HG03469 (cell line): ENCODE measurements around the gene CREBZF.
A peak's percentile ranks its signal among the peaks of the same experiment; 100 is the strongest.
"Not testable (repeated sequence)": the region's sequence is repeated elsewhere in the genome, so short reads cannot be mapped to it uniquely, and the experiment has no call there.

Experiments
- ATAC-seq: cut with Tn5 transposase; IDR thresholded peaks from one replicate; pipeline ENCODE4 v1.9.1; 2021; ENCODE audit warnings: mild to moderate bottlenecking, moderate library complexity, moderate number of reproducible peaks; ENCODE audit not compliant: unreplicated experiment

Gene CREBZF

GRCh38 chr11:85672105-85672902 is 7.4 kb upstream of the CREBZF start:
- ATAC-seq, result no peak

DNA sequence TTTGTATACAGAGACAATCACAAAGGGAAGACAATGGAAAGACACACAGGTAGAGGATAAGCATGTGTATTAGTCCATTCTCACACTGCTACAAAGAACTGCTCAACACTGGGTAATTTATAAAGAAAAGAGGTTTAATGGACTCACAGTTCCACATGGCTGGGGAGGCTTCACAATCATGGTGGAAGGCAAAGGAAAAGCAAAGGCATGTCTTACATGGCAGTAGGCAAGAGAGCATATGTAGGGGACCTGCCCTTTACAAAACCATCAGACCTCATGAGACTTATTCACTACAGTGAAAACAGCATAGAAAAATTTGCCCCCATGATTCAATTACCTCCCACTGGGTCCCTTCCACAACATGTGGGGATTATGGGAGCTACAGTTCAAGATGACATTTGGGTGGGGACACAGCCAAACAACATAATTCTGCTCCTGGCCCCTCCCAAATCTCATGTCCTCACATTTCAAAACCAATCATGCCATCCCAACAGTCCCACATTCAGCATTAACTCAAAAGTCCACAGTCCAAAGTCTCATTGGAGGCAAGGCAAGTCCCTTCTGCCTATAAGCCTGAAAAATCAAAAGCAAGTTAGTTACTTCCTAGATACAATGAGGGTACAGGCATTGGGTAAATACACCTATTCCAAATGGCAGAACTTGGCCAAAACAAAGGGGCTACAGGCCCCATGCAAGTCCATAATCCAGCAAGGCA is 6.2 kb upstream of the CREBZF start:
- not testable (repeated sequence) for ATAC-seq

GRCh38 chr11:85668157-85668556 is 3.2 kb upstream of the CREBZF start:
- ATAC-seq, result no peak

DNA sequence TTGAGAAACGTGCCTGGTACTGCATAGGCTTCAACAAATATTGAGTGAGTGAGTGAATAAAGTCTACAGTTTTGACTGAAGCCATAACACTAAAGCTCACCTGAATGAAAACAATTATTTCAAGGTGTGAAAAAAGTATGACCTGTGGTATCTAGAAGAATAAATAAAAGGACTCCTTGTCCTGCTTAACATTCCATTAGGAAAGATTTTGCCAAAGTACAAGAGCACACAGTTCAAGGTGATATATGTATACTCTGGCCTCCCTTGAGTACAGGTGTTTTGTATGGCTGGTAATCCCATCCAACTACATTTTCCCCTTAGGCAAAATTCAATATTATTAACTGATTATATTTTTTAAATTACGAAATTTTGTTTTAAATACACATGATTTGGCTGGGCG is 1.8 kb upstream of the CREBZF start:
- ATAC-seq, result no peak

DNA sequence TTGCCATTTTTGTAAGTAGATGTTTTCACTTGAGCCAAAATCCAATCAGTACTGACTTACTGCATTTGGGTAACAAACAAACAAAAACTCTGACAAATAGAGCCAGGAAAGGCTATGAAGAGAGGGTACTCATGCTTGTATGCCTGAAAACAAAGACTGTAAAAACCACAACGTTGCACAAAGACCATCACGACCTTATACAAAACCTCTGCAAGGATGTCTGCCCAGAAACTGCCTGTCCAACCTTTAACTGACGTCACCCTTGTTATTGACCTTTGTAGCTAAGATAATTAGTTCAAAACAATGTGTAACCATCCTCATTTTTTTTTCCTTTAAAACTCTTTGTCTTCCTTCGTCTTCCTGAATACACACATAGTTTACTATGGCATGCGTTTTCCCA is 804 bp upstream of the CREBZF start:
- no peak for ATAC-seq

DNA sequence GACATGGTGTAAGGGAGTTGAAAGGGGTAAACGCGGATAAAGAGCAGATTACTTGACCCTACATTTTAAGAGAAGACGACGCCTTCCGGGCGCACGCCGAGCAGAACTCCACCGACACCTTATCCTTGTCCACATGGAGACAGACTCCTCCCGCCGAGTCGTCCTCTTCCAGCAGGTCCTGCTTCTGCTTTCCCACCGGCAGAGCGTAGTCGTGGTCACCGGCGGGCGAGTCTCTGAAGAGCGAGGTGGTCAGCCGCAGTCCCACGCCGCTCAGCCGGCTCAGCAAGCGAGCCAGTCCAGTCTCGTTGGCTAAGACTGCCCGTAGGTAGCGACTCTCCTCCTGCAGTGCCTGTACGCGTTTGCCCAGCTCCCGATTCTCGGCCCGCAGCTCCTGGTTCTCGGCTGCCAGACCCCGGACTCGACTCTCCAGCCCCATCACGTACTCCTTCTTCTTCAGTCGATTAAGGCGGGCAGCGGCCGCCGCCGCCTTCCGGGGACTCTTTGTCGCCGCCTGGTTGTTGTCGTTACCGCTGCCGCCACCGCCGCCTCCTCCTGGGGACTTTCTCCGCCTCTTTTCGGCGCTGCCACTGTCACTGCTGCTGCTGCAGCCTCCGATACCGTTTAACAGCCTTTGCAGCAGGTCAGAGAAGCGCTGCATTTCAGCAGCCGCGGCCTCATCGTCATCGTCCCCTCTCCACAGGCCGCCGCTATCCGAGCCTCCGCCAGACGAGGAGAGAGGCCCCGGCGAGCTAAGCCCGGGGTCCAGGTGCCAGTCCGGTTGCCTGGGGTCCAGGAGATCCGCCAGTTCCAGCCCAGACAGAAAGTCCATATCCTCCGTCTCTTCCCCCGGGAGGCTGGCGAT is 945 bp downstream of the CREBZF start:
- ATAC-seq, result peak; percentile 49

DNA sequence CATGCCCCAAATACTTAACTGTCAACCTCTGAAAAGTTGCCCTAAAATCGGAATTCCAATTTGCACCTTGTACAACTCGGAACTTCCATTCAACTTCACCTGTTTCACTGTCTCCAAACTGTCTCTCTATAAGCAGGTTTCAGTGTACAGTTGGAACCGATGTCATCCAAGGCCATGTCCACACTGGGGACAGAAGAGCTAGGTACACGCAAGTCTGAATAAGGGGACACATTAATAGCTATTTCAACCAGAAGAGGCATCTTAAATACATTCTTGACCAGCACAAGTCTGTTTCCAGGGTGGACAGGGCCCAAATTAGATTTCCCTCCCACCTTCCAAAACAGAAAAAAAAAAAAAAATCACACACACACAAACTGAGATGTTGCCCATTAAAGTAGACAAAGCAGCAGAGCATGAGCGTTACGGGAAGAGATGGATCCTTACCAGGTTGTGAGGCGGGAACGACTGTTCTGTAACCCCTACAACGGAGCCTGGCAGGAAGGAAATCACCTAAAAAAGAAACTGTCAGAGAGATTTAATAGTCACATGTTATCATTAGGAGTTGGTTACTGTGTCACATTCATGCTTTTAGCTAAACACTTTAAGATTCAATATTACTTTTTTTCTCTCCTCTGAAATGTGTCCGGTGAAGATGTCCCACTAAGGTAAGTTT is 1.7 kb downstream of the CREBZF start:
- ATAC-seq, result no peak

GRCh38 chr11:85661972-85662664 is 2.8 kb downstream of the CREBZF start:
- no peak for ATAC-seq

DNA sequence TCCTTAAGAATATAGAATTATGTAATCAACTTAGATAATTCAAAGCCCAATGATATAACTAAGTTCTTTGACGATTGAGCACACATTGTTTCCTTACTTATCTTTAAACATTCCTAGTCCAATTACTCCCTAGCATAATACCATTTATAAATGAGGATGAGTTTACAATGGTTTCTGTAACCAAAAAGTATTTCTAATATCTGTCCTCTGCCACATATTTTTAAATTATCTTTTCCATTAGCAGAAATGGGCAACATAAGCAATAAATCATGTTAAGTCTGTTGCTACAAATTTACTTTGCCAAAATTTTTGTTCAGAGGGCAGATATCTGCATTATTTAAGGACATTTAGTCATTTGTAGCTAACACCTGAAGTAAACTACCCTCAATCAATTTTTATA is 6.7 kb downstream of the CREBZF start:
- ATAC-seq, result no peak

DNA sequence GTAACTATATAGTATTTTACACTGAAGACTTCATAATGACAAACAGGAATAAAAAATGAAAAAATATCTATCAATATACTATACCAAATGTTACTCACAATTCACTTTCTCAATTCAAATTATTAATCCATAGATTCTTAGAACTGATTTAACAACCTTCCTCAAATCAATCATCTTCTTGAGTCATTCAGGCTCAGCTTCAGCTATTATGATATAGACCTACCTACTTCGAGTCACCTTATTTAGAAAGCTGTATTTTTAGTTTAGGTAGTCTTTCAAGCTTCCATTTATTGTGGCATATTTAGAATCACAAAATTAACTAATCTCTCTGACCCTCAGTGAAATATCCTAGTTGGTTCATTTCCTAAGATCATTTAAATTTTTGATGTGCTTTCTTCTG is 8.2 kb downstream of the CREBZF start:
- no peak for ATAC-seq

DNA sequence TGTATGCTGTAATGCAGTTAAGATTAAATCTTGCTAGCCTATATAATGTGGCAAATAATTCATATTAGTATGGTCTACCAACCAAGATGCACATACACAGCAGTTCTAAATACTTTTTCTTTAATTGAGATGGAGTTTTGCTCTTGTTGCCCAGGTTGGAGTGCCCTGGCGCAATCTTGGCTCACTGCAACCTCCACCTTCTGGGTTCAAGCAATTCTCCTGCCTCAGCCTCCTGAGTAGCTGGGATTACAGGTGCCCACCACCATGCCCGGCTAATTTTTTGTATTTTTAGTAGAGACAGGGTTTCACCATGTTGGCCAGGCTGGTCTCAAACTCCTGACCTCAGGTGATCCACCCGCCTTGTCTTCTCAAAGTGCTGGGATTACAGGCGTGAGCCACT is 10.6 kb downstream of the CREBZF start:
- not testable (repeated sequence) for ATAC-seq

DNA sequence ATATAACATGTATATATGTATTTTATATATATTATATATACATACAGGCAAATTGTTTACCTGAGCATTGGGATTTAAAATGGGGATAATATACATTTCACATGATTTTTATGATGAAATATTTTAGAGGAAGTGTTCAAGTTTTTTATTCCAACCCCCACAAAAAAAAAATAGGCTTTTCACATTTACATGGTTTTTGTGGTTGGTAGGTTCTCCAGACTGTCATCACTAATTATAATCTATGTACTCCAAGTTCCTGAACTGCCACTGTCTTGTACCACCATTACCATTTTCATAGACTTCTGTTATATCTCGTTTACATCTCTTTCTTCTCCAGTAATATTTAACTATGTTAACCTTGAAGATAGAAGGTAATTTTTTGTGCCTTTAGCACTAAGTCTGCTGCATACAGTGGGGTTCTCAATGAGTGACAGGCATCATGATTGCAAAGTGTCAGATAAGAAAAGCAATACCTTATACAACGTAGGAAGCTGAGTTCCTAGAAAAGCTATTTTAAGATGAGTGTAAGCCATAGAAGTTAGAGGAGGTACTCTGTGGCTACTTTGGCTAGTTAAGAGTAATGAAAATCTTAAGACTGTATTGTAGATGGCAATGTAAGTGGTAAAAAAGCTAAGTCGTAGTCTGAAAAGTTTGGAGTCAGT is 12.0 kb downstream of the CREBZF start:
- ATAC-seq, result no peak

DNA sequence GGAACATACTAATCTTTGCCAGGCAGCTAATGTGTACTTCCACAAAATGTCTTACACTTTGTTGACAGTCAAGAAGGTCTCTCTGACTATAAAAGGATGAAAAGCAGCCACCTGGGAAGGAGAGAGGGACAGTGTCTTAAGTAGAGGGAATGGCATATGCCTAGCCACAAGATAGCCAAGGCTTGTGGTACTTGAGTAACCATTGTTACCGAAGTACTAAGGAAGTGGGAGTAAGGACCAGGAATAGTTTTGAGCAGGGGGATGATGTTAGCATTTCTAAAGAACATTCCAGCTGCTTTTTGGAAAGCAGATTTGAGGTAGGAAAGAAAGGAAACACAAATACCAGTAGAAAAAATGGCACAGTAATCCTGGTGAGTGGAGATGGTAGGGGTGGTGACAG is 13.8 kb downstream of the CREBZF start:
- ATAC-seq, result no peak

- peak; percentile 98 for ATAC-seq
Observed at GRCh38 chr11:85647604-85648299, 17.2 kb downstream of the CREBZF start, which contains the start of gene TMEM126A. Gene TMEM126A (plus strand): TSS chr11:85647967. CDS start chr11:85650256, 2,289 bp downstream.

DNA sequence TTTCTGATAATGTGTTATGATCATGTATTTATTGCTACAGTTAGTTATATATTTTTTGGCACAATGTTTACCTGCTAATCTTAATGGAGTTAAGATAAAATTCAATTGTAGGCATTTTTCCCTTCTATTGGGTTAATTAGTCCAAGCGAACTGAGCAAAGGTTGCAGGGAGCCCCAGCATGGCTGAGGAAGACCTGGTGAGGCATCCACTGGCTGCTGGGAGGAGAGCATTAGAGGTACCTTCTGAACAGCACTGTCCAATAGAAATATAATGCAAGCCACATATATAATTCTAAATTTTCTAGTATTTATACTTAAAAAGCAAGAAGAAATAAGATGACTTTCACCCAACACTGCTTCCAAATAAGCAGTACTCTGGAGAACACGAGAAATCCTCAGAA is 17.9 kb downstream of the CREBZF start:
- no peak for ATAC-seq

- no peak for ATAC-seq
Observed at GRCh38 chr11:85643191-85643614, 21.7 kb downstream of the CREBZF start.

DNA sequence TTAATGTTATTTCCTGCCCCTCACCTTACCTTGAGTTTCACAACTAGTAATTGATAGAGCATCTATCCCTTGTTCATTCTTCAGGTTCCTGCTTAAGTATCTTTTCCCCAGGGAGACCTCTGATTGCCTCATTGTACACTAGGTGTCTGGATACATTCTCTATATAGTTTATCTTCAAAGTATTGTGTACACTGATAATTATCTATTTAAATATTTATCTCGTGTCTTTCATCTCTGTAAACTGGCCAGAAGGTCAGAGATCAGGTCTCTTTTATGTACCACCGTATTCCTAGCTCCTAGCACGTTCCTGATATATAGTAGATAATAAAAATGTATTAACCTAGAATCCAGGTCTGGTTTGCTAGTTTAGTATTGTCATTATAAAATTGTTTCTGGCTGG is 30.2 kb downstream of the CREBZF start:
- ATAC-seq, result no peak

- ATAC-seq, result no peak
Observed at GRCh38 chr11:85628771-85629341, 36.1 kb downstream of the CREBZF start.
